Type B pancreatic cell (in vitro differentiated cells): Measurements from ENCODE around the gene ORAI3. TPM values are rescaled to one million over a fixed set of nuclear protein-coding genes. Genes with fewer than 3 reads are reported as not detected.

ENCODE experiments used
- DNase-seq: peaks from one replicate; pipeline ENCODE4 v3.0.0; 2021; ENCODE audit warnings: mixed read lengths; ENCODE audit not compliant: unreplicated experiment; ENCODE audit errors: extremely low spot score
- H3K27ac Mint-ChIP-seq: 2 replicates; pipeline ENCODE4 v1.8.0; 2021; ENCODE audit warnings: mild to moderate bottlenecking, mixed read lengths
- H3K27me3 Mint-ChIP-seq: 2 replicates; pipeline ENCODE4 v1.8.0; 2021; ENCODE audit warnings: mixed read lengths
- H3K36me3 Mint-ChIP-seq: 2 replicates; pipeline ENCODE4 v1.8.0; 2021; ENCODE audit warnings: mixed read lengths
- H3K4me1 Mint-ChIP-seq: one replicate; pipeline ENCODE4 v1.8.0; 2021; ENCODE audit warnings: mixed read lengths; ENCODE audit not compliant: unreplicated experiment
- H3K4me3 Mint-ChIP-seq: 2 replicates; pipeline ENCODE4 v1.8.0; 2021; ENCODE audit warnings: mild to moderate bottlenecking, mixed read lengths
- H3K9me3 Mint-ChIP-seq: 2 replicates; pipeline ENCODE4 v1.8.0; 2021; ENCODE audit warnings: mixed read lengths
- total RNA-seq: library from RNA; stranded (reverse); gene quantifications from 2 replicates; pipeline ENCODE4 v1.2.1, GENCODE V29; 2021; ENCODE audit warnings: low replicate concordance
- TF ChIP-seq, protein P1 (sequence below): fragments of 200-600 bp; sonication (generic); conservative IDR thresholded peaks from 2 replicates; pipeline ENCODE4 v1.5.0; 2021; ENCODE audit warnings: antibody characterized with exemption, mild to moderate bottlenecking

The ORAI3 gene
- total RNA-seq, 1 donor from 2014 or later, result 18.7 TPM

DNA sequence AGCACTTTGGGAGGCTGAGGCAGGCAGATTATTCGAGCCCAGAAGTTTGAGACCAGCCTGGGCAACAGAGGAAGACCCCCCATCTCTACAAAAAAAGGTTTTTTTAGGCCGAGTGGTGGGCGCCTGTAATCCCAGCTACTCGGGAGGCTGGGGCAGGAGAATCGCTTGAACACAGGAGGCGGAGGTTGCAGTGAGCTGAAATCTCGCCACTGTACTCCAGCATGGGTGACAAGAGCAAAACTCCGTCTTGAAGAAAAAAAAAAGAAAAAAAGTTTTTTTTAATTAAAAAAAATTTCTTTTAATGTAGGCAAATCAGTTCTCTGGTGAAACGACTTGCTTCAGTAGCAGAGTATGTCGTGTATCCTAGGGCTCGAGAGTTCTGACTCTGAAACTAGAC is 47.1 kb downstream of the ORAI3 start:
- no peak for DNase-seq
- Mint-ChIP-seq H3K4me1 (peaks cover 7% of the 10 kb centered on the region), H3K27me3 (peaks cover 11% of the 10 kb centered on the region), H3K4me3 (peak overlapping the region; percentile 76), H3K36me3 (peaks cover 4% of the 10 kb centered on the region), H3K9me3 (no peaks in the 10 kb centered on the region), H3K27ac (peak overlapping the region; percentile 81)
- TF ChIP-seq, protein P1, sequence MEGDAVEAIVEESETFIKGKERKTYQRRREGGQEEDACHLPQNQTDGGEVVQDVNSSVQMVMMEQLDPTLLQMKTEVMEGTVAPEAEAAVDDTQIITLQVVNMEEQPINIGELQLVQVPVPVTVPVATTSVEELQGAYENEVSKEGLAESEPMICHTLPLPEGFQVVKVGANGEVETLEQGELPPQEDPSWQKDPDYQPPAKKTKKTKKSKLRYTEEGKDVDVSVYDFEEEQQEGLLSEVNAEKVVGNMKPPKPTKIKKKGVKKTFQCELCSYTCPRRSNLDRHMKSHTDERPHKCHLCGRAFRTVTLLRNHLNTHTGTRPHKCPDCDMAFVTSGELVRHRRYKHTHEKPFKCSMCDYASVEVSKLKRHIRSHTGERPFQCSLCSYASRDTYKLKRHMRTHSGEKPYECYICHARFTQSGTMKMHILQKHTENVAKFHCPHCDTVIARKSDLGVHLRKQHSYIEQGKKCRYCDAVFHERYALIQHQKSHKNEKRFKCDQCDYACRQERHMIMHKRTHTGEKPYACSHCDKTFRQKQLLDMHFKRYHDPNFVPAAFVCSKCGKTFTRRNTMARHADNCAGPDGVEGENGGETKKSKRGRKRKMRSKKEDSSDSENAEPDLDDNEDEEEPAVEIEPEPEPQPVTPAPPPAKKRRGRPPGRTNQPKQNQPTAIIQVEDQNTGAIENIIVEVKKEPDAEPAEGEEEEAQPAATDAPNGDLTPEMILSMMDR, result no peak

GRCh38 chr16:30996324-30996984 is 47.6 kb downstream of the ORAI3 start:
- peaks cover 7% of the 10 kb centered on the region for H3K4me1 Mint-ChIP-seq
- peaks cover 11% of the 10 kb centered on the region for H3K27me3 Mint-ChIP-seq
- peak overlapping the region; percentile 81 for H3K4me3 Mint-ChIP-seq
- TF ChIP-seq, protein P1, result no peak
- peak overlapping the region; percentile 81 for H3K27ac Mint-ChIP-seq
- no peak for DNase-seq
- no peaks in the 10 kb centered on the region for H3K9me3 Mint-ChIP-seq
- peaks cover 4% of the 10 kb centered on the region for H3K36me3 Mint-ChIP-seq

DNA sequence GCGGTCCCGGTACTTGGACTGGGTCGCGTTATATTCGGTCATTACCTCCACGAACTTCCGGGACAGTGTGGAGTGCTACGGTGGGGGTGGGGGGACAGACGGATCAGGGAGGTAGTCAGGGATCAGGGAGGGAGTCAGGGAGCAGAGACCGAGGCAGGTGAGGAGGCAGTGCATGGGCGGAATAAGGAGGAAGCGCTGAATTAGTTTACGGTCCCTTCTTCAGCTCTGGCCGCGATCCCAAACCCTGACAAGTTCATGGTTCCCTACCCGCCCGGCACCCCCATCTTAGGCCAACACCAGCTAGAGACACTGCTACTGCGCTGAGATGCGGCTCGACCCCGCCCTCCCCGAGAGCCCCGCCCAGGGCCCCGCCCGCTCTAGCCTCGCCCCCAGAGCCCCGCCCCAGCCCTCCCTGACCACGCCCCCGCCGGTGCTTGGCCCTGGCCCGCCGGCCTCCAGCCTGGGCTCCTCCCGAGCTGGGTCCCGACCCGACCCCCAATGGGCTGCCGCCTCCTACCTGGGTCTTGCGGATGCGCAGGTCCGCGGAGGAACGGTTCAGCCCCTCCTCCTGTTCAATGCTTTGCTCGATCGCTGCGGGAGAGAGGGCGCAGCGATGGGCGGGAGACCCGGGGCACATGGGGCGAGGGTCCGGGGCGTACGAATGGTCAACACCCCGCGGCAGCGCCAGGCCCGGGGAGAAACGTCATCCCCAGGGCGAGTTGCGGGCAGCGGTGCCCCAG is 48.3 kb downstream of the ORAI3 start:
- DNase-seq, result no peak
- Mint-ChIP-seq H3K27me3 (peaks cover 13% of the 10 kb centered on the region), H3K36me3 (peaks cover 4% of the 10 kb centered on the region), H3K9me3 (no peaks in the 10 kb centered on the region), H3K27ac (no peak overlapping the region), H3K4me1 (peaks cover 10% of the 10 kb centered on the region), H3K4me3 (peak overlapping the region; percentile 81)
- TF ChIP-seq, protein P1, result no peak

- no peak for DNase-seq
- Mint-ChIP-seq H3K36me3 (peaks cover 4% of the 10 kb centered on the region), H3K4me3 (peak overlapping the region; percentile 77), H3K9me3 (no peaks in the 10 kb centered on the region), H3K27ac (peak overlapping the region; percentile 21), H3K27me3 (peaks cover 15% of the 10 kb centered on the region), H3K4me1 (peaks cover 12% of the 10 kb centered on the region)
- TF ChIP-seq, protein P1, result no peak
These were observed 49.1 kb downstream of the ORAI3 start for GRCh38 chr16:30997725-30998711.
